Type B pancreatic cell (in vitro differentiated cells): ENCODE data around the gene ARAP1. TPM values are rescaled to one million over a fixed set of nuclear protein-coding genes. Genes with fewer than 3 reads are reported as not detected.

Experiments
- DNase-seq: peaks from one replicate; pipeline ENCODE4 v3.0.0; 2021; ENCODE audit warnings: mixed read lengths; ENCODE audit not compliant: unreplicated experiment; ENCODE audit errors: extremely low spot score
- H3K27ac Mint-ChIP-seq: 2 replicates; pipeline ENCODE4 v1.8.0; 2021; ENCODE audit warnings: mild to moderate bottlenecking, mixed read lengths
- H3K27me3 Mint-ChIP-seq: 2 replicates; pipeline ENCODE4 v1.8.0; 2021; ENCODE audit warnings: mixed read lengths
- H3K36me3 Mint-ChIP-seq: 2 replicates; pipeline ENCODE4 v1.8.0; 2021; ENCODE audit warnings: mixed read lengths
- H3K4me1 Mint-ChIP-seq: one replicate; pipeline ENCODE4 v1.8.0; 2021; ENCODE audit warnings: mixed read lengths; ENCODE audit not compliant: unreplicated experiment
- H3K4me3 Mint-ChIP-seq: 2 replicates; pipeline ENCODE4 v1.8.0; 2021; ENCODE audit warnings: mild to moderate bottlenecking, mixed read lengths
- H3K9me3 Mint-ChIP-seq: 2 replicates; pipeline ENCODE4 v1.8.0; 2021; ENCODE audit warnings: mixed read lengths
- CTCF ChIP-seq: fragments of 200-600 bp; sonication (generic); conservative IDR thresholded peaks from 2 replicates; pipeline ENCODE4 v1.5.0; 2021; ENCODE audit warnings: antibody characterized with exemption, mild to moderate bottlenecking
- total RNA-seq: library from RNA; stranded (reverse); gene quantifications from 2 replicates; pipeline ENCODE4 v1.2.1, GENCODE V29; 2021; ENCODE audit warnings: low replicate concordance

ARAP1 gene
- total RNA-seq, 1 donor from 2014 or later, result 80.5 TPM

GRCh38 chr11:72665911-72666472 lies 86.2 kb downstream of the ARAP1 start:
- Mint-ChIP-seq H3K9me3 (peaks cover 4% of the 10 kb centered on the region), H3K27ac (no peak overlapping the region), H3K36me3 (no peaks in the 10 kb centered on the region), H3K27me3 (peaks cover 43% of the 10 kb centered on the region), H3K4me1 (no peaks in the 10 kb centered on the region), H3K4me3 (no peak overlapping the region)
- no peak for DNase-seq
- no peak for TF ChIP-seq CTCF

- DNase-seq, result no peak
- peaks cover 40% of the 10 kb centered on the region for H3K27me3 Mint-ChIP-seq
- no peak overlapping the region for H3K4me3 Mint-ChIP-seq
- TF ChIP-seq CTCF, result no peak
- no peak overlapping the region for H3K27ac Mint-ChIP-seq
- H3K9me3 Mint-ChIP-seq, result no peaks in the 10 kb centered on the region
- H3K4me1 Mint-ChIP-seq, result peaks cover under 1% of the 10 kb centered on the region
- no peaks in the 10 kb centered on the region for H3K36me3 Mint-ChIP-seq
Measured at GRCh38 chr11:72662036-72662435, 90.2 kb downstream of the ARAP1 start.

GRCh38 chr11:72661486-72661885 lies 90.7 kb downstream of the ARAP1 start:
- no peak for DNase-seq
- Mint-ChIP-seq H3K4me3 (no peak overlapping the region), H3K9me3 (no peaks in the 10 kb centered on the region), H3K27ac (no peak overlapping the region), H3K4me1 (peaks cover 6% of the 10 kb centered on the region), H3K27me3 (peaks cover 43% of the 10 kb centered on the region), H3K36me3 (no peaks in the 10 kb centered on the region)
- TF ChIP-seq CTCF, result no peak

GRCh38 chr11:72658989-72659640 lies 93.1 kb downstream of the ARAP1 start:
- H3K9me3 Mint-ChIP-seq, result no peaks in the 10 kb centered on the region
- peaks cover 6% of the 10 kb centered on the region for H3K4me1 Mint-ChIP-seq
- no peaks in the 10 kb centered on the region for H3K36me3 Mint-ChIP-seq
- no peak for DNase-seq
- no peak overlapping the region for H3K4me3 Mint-ChIP-seq
- no peak overlapping the region for H3K27ac Mint-ChIP-seq
- no peak for TF ChIP-seq CTCF
- H3K27me3 Mint-ChIP-seq, result peaks cover 33% of the 10 kb centered on the region

- Mint-ChIP-seq H3K27me3 (peaks cover 30% of the 10 kb centered on the region), H3K4me1 (peaks cover 15% of the 10 kb centered on the region), H3K36me3 (no peaks in the 10 kb centered on the region), H3K9me3 (no peaks in the 10 kb centered on the region), H3K27ac (no peak overlapping the region), H3K4me3 (no peak overlapping the region)
- DNase-seq, result no peak
- TF ChIP-seq CTCF, result no peak
Measured at GRCh38 chr11:72657411-72658100, 94.7 kb downstream of the ARAP1 start.
